Heart right ventricle (tissue), 16 donors: ENCODE results near the gene NECAB2. TPM values are rescaled to one million over a fixed set of nuclear protein-coding genes. Genes with fewer than 3 reads are reported as not detected.
A peak's percentile ranks its signal among the peaks of the same experiment; 100 is the strongest.

Experiments
- ATAC-seq, 8 donors: fragments of 200-7000 bp; cut with Tn5 transposase; one replicate each; pipeline ENCODE4 v1.9.1; 2020; ENCODE audit warnings: mild to moderate bottlenecking in 8 of 8, moderate library complexity in 8 of 8, moderate number of reproducible peaks in 1 of 8
- DNase-seq, 2 donors: peaks; one replicate each; pipeline ENCODE4 v3.0.0-alpha.2; 2020
- H3K27ac ChIP-seq, 10 donors: fragments of 200-600 bp; sonication (generic) in 2 of 10; one replicate each; pipeline versions ENCODE4 v1.5.0 to v1.8.0; 2020 to 2022; ENCODE audit warnings: mild to moderate bottlenecking in 3 of 10
- H3K27me3 ChIP-seq, 7 donors: fragments of 200-600 bp; one replicate each; pipeline ENCODE4 v1.8.0; 2021 to 2022; ENCODE audit warnings: mild to moderate bottlenecking in 2 of 7
- H3K36me3 ChIP-seq, 9 donors: fragments of 200-600 bp; sonication (generic) in 1 of 9; one replicate each; pipeline versions ENCODE4 v1.5.0 to v1.8.0; 2020 to 2022; ENCODE audit warnings: mild to moderate bottlenecking in 2 of 9
- H3K4me1 ChIP-seq, 9 donors: fragments of 200-600 bp; sonication (generic) in 1 of 9; one replicate each; pipeline versions ENCODE4 v1.5.0 to v1.8.0; 2020 to 2022; ENCODE audit warnings: mild to moderate bottlenecking in 4 of 9
- H3K4me3 ChIP-seq, 10 donors: fragments of 200-600 bp; sonication (generic) in 2 of 10; one replicate each; pipeline versions ENCODE4 v1.5.0 to v1.8.0; 2020 to 2022; ENCODE audit warnings: mild to moderate bottlenecking in 7 of 10, moderate library complexity in 2 of 10
- H3K9me3 ChIP-seq, 11 donors: fragments of 200-600 bp in 10 of 11; sonication (generic) in 2 of 11; one replicate each; pipeline versions ENCODE4 v1.5.0 to v1.8.0; 2013 to 2022; ENCODE audit warnings: mild to moderate bottlenecking in 2 of 11, control low read depth in 1 of 11, moderate library complexity in 1 of 11
- WGBS, 2 donors: extraction: QIAGEN DNeasy Blood & Tissue Kit; methylation state at CpG; one replicate each; pipeline ENCODE4 v1.1.7; 2013; ENCODE audit warnings: inconsistent platforms in 1 of 2; 5-methylcytosine and 5-hydroxymethylcytosine counted together
- intact Hi-C, 10 donors: fragments of 100-400 bp; cut with DNase I; formaldehyde crosslinking; loops; one replicate each; pipeline versions ENCODE4 v1.11.1 to v1.14.2; 2022
- polyA plus RNA-seq, 2 donors: library from polyadenylated mRNA; stranded (reverse); fragments of 200-250 nt; gene quantifications; one replicate each; pipeline ENCODE4 v1.2.3, GENCODE V29; 2013
- total RNA-seq, 10 donors: library from RNA; stranded (reverse); fragmentation: NEBNext Ultra II Directional in 3 of 10; extraction: Animal tissue kit (Norgen Biotek cat#: 25700) in 3 of 10; gene quantifications; one replicate each; pipeline versions ENCODE4 v1.2.1 to v1.2.4, GENCODE V29; 2021 to 2023
- TF ChIP-seq, protein P1 (sequence below), 9 donors: fragments of 200-600 bp; sonication (generic) in 2 of 9; IDR thresholded peaks; one replicate each; pipeline versions ENCODE4 v1.5.0 to v1.8.0; 2021 to 2022; ENCODE audit warnings: antibody characterized with exemption in 9 of 9, mild to moderate bottlenecking in 5 of 9, moderate library complexity in 1 of 9
- donor health status: Arrhythmogenic right ventricular cardiomyopathy.
- donor health status: ischemic (EF 13 %, LVEDD 7.1; RV severe dilation, severe dysfunction).
- donor health status: healthy with polysubstance abuse.
- donor health status: DM: no; HTN: yes; CAD: no.
- donor health status: DM: no; HTN: no; CAD: no.
- donor health status: ischemic (EF 25% LVEDD 6.9; RV normal size, moderate dysfunction).
- donor health status: ischemic (EF 25% LVEDD 5.7; RV mildly dilated, moderate dysfunction).
- donor health status: healthy.
- donor health status: DM: yes; HTN: yes; CAD: no.
- donor health status: Ischemic cardiomyopathy.
- donor health status: ischemic (EF 35%, LVEDD 5.7; RV mildly dilated, moderate dysfunction).
- donor health status: nonischemic (EF 11% LVEDD 7.7; RV severe dilation, severe dysfunction).
- donor health status: DM: yes; HTN: yes; CAD: no.
- donor health status: PGD.
- donor health status: ischemic (EF 29% LVEDD 5.4; RV normal size, mild dysfunction).
- donor health status: nonischemic (EF 23%, LVEDD 6.1; RV moderate dilation, normal function).

The NECAB2 gene
- total and polyA plus RNA-seq, 12 donors, result 0.32 to 3.2 (median 1.0) TPM

DNA sequence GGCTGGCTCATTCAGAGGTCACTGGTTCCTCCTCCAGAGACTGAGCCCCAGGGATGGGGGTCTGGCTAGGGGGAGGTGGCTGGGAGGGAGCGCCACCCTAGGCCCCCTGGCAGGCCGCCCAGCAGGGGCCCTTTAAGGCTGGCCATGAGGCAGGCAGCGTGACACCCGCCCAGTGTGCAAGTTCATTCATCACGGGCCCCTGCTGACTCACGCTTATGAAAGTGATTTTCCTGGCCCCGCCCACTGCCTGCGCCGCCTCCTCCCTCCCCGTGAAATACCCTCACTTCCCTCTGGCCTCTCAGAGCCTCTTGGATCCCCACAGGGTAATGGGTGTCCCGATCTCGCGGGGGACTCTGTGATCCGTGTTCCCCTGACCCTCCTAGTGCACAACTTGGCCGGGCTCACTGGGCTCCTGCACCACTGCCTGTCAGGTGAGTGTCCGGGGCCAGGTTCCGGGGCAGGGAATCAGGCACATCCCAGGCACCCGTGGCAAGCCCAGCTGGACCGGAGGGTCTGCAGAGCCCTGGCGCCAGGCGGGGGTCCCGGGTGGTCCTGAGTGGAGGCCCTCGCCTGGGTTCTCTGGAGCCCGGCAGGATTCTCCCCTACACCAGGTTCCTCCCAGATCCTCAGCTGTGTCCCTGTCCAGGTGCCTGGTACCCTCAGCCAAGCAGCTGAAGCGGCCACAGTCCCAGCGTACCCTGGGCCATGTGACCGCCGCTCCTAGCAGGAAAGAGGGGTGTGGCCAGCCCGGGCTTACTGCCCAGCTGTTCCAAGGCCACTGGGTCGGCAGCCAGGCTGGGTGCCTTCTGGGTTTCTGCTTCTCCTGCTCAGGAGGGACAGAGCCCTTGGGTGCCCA is 14.9 kb upstream of the NECAB2 start, which contains the start of gene OSGIN1:
Gene OSGIN1, plus strand, starts transcription at position 301 of the 856 bp plus-strand sequence. CDS start 4,432 bp downstream, outside the sequence.
- H3K9me3 ChIP-seq, result no peaks in the 10 kb centered on the region
- TF ChIP-seq, protein P1, sequence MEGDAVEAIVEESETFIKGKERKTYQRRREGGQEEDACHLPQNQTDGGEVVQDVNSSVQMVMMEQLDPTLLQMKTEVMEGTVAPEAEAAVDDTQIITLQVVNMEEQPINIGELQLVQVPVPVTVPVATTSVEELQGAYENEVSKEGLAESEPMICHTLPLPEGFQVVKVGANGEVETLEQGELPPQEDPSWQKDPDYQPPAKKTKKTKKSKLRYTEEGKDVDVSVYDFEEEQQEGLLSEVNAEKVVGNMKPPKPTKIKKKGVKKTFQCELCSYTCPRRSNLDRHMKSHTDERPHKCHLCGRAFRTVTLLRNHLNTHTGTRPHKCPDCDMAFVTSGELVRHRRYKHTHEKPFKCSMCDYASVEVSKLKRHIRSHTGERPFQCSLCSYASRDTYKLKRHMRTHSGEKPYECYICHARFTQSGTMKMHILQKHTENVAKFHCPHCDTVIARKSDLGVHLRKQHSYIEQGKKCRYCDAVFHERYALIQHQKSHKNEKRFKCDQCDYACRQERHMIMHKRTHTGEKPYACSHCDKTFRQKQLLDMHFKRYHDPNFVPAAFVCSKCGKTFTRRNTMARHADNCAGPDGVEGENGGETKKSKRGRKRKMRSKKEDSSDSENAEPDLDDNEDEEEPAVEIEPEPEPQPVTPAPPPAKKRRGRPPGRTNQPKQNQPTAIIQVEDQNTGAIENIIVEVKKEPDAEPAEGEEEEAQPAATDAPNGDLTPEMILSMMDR (IDR thresholded peaks at IDR 0.05), result no peak
- intact Hi-C loops, result loop anchor here in 4 of 10 donors (2.0 to 10.0 kb wide), 4 partner anchors 26 to 532 kb away; partner anchors contain the start of gene TAF1C (in 1 of the 4)
- H3K36me3 ChIP-seq, result peaks cover 0 to 3% (median 0%) of the 10 kb centered on the region in 9 donors
- peaks cover 11 to 45% (median 31%) of the 10 kb centered on the region in 9 donors for H3K4me1 ChIP-seq
- peak; percentile 90 to 96 (median 94) for ATAC-seq
- peak; percentile 90 to 94 for DNase-seq
- 3 to 7% methylated on average over 30 of the region's 30 CpGs for WGBS, 2 donors
- H3K27me3 ChIP-seq, result no peaks in the 10 kb centered on the region
- peak within 1 kb of the TSS; percentile 78 to 97 (median 92) for H3K27ac ChIP-seq
- peak within 1 kb of the TSS; percentile 43 to 73 (median 63) for H3K4me3 ChIP-seq

DNA sequence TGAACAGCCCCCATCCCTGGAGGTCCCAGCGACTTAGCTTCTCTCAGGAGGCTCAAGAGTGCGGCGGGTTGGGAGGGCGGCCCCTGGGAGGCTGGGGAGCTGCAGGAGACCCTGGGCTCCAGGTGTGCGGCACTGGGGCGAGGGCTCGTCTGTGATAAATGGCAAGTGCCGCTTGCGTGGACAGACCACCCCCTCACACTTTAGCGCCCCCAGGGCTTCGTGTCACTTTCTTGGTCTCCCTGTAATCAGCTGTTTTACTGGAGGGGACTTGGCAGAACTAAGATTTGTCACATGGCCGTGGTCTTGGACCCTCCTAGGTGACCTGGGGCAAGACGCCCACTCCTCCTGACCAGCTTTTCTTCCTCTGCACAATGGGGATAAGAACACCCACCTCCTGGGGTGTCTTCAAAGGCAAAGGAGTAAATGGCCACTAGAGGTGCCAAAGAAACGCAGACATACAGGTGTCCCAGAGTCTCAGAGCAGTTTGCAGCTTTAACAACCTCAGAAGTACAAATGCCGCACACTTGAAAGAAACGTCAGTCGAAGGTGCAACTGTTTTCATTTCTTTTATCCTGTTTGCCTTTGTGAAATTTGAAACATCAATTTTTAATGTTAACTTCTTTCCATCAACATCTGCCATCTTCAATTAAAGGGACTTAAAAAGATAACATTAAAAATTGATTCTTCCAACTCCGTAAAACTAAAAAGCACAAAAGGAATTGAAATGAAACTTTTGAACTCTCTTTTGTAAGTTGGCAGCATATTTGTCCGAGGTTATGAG is 14.1 kb upstream of the NECAB2 start:
- no peak for DNase-seq
- no peaks in the 10 kb centered on the region for H3K27me3 ChIP-seq

DNA sequence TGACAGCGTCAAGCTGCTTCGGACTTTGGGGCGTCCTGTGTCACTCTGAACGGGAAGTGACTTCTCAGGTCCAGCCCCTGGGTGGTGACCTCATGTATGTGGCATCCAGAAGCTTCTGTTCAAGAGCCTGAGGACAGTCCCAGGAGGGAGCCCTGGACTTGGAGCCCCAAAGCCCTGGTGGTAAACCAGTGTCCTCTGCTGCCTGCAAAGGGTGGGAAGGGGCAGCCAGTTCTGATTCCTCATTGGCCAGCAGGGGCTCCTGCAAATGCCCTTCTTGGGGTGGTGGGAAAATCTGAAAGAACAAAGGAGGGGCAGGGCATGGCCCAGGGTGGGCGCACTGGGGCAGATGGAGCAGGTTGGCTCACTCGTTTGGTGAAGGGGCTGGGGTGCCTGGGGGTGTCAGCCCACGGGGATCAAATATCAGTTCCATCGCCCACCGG is 13.4 kb upstream of the NECAB2 start:
- peak in 1 of 2 donors; percentile 54 for DNase-seq
- ATAC-seq, result peak in 5 of 8 donors; percentile 13 to 56 (median 31)
- Histone ChIP-seq H3K27ac (peak overlapping the region in 8 of 10 donors; percentile 88 to 97 (median 92)), H3K27me3 (no peaks in the 10 kb centered on the region), H3K36me3 (peaks cover 0 to 16% (median 0%) of the 10 kb centered on the region in 9 donors), H3K9me3 (no peaks in the 10 kb centered on the region), H3K4me3 (peak overlapping the region in 5 of 10 donors; percentile 62 to 73 (median 65)), H3K4me1 (peaks cover 11 to 54% (median 38%) of the 10 kb centered on the region in 9 donors)
- WGBS, 2 donors, result 61 to 71% methylated on average over 9 of the region's 9 CpGs
- TF ChIP-seq, protein P1 (IDR thresholded peaks at IDR 0.05), result no peak
- intact Hi-C loops, result loop anchor here in 5 of 10 donors (5.0 to 10.0 kb wide), 5 partner anchors 42 to 530 kb away; partner anchors contain the start of gene TAF1C (in 3 of the 5)

More for the DNA sequence above, 14.1 kb upstream of the NECAB2 start:
- 23 to 36% methylated on average over 19 of the region's 19 CpGs for WGBS, 2 donors
- peak in 4 of 8 donors; percentile 0 to 35 (median 13) for ATAC-seq
- Histone ChIP-seq H3K36me3 (peaks cover 0 to 11% (median 0%) of the 10 kb centered on the region in 9 donors), H3K27ac (peak overlapping the region; percentile 78 to 97 (median 92)), H3K4me3 (peak overlapping the region; percentile 43 to 73 (median 63)), H3K9me3 (no peaks in the 10 kb centered on the region), H3K4me1 (peaks cover 11 to 50% (median 37%) of the 10 kb centered on the region in 9 donors)
- intact Hi-C loops, result loop anchor here in 4 of 10 donors (2.0 to 10.0 kb wide), 4 partner anchors 27 to 531 kb away; partner anchors contain the start of gene TAF1C (in 1 of the 4)
- TF ChIP-seq, protein P1 (IDR thresholded peaks at IDR 0.05), result peak in 7 of 9 donors; percentile 12 to 56 (median 44)
